A549 (cell line): ENCODE measurements around the gene CENPB. TPM values are rescaled to one million over a fixed set of nuclear protein-coding genes. Genes with fewer than 3 reads are reported as not detected.
A peak's percentile ranks its signal among the peaks of the same experiment; 100 is the strongest.

ENCODE experiments used
- ATAC-seq, 2 experiments: fragments of 200-7000 bp in 1 of 2; fragments of >200 bp in 1 of 2; cut with Nextera tagmentation in 1 of 2; cut with Tn5 transposase in 1 of 2; 3 replicates each; pipeline versions ENCODE4 v1.8.0 to v1.9.1; 2018 to 2020; ENCODE audit warnings: mild to moderate bottlenecking in 1 of 2, moderate library complexity in 1 of 2
- CTCF ChIA-PET: fragments of 300-600 bp; sonication (Branson Sonifier 250); formaldehyde crosslinking; extraction: SDS; loops from one replicate; lab custom pipeline; 2021; ENCODE audit warnings: antibody characterized with exemption, inconsistent platforms; lab: Yijun Ruan, JAX
- POLR2A ChIA-PET: fragments of 350-600 bp; formaldehyde crosslinking; extraction: SDS; loops from one replicate; lab custom pipeline; 2021; ENCODE audit warnings: antibody characterized with exemption, inconsistent platforms; lab: Yijun Ruan, JAX
- DNase-seq, 2 experiments: peaks; one replicate each; pipeline versions ENCODE4 v3.0.0 to v3.0.0-alpha.2; 2011 to 2016; ENCODE audit warnings: low read depth in 1 of 2, low spot score in 1 of 2
- FAIRE-seq: peaks from 2 replicates; lab custom pipeline; 2011; peaks lifted over from hg19 to GRCh38; lab: Jason Lieb, UNC
- H3K27ac ChIP-seq, 2 experiments: fragments of >200 bp; sonication (Bioruptor Twin); formaldehyde crosslinking; 3 replicates each; pipeline ENCODE4 v1.5.1; 2016 to 2017
- H3K4me1 ChIP-seq: fragments of >200 bp; sonication (Bioruptor Twin); formaldehyde crosslinking; 3 replicates; pipeline ENCODE4 v1.6.1; 2016
- H3K4me2 ChIP-seq: fragments of >200 bp; sonication (Bioruptor Twin); formaldehyde crosslinking; 3 replicates; pipeline ENCODE4 v1.6.1; 2016
- H3K4me3 ChIP-seq: fragments of >200 bp; sonication (Bioruptor Twin); formaldehyde crosslinking; 3 replicates; pipeline ENCODE4 v1.5.1; 2016
- H3K9me3 ChIP-seq: fragments of >200 bp; sonication (Bioruptor Twin); formaldehyde crosslinking; 3 replicates; pipeline ENCODE4 v1.6.1; 2016
- ATOH8 ChIP-seq: fragments of 250-450 bp; sonication (Bioruptor Pico); IDR thresholded peaks from 2 replicates; pipeline ENCODE4 v1.5.0; 2020; ENCODE audit warnings: low read depth, mild to moderate bottlenecking, moderate library complexity
- CTCF ChIP-seq: fragments of >200 bp; sonication (Bioruptor Twin); formaldehyde crosslinking; IDR thresholded peaks from 3 replicates; pipeline ENCODE4 v1.5.1; 2016
- EHMT2 ChIP-seq: fragments of 200-600 bp; sonication (generic); IDR thresholded peaks from 2 replicates; pipeline ENCODE4 v1.6.1; 2016; ENCODE audit warnings: antibody characterized with exemption, low read depth, mild to moderate bottlenecking, moderate library complexity
- ESRRA ChIP-seq: fragments of 150-350 bp; IDR thresholded peaks from 2 replicates; pipeline ENCODE4 v1.6.1; 2014; ENCODE audit warnings: mild to moderate bottlenecking, low read length, borderline replicate concordance
- FOSL2 ChIP-seq, 2 experiments: fragments of 450-650 bp in 1 of 2; fragments of >200 bp in 1 of 2; sonication (Bioruptor Twin) in 1 of 2; formaldehyde crosslinking; IDR thresholded peaks; 2 replicates each; pipeline versions ENCODE4 v1.5.0 to v1.6.1; 2016 to 2020; ENCODE audit warnings: mild to moderate bottlenecking in 1 of 2, moderate library complexity in 1 of 2
- HEYL ChIP-seq: fragments of 250-450 bp; sonication (Bioruptor Pico); IDR thresholded peaks from 2 replicates; pipeline ENCODE4 v1.8.0; 2021; ENCODE audit warnings: mild to moderate bottlenecking, moderate library complexity
- HOXB13 ChIP-seq: fragments of 250-450 bp; sonication (Bioruptor Pico); IDR thresholded peaks from 2 replicates; pipeline ENCODE4 v1.5.0; 2020; ENCODE audit warnings: low read depth, mild to moderate bottlenecking, moderate library complexity
- JUN ChIP-seq, 2 experiments: fragments of >200 bp; sonication (Bioruptor Twin); formaldehyde crosslinking; IDR thresholded peaks; 2 replicates in 1 of 2; 3 replicates in 1 of 2; pipeline ENCODE4 v1.6.1; 2016 to 2017
- JUNB ChIP-seq: fragments of >200 bp; sonication (Bioruptor Twin); formaldehyde crosslinking; IDR thresholded peaks from 2 replicates; pipeline ENCODE4 v1.6.1; 2016
- MAFK ChIP-seq: fragments of 450-650 bp; IDR thresholded peaks from 2 replicates; pipeline ENCODE4 v1.6.1; 2014; ENCODE audit not compliant: partially characterized antibody
- MAX ChIP-seq: IDR thresholded peaks from 2 replicates; pipeline ENCODE4 v1.6.1; 2012
- NFE2L2 ChIP-seq: fragments of 150-350 bp; conservative IDR thresholded peaks from 2 replicates; pipeline ENCODE4 v1.6.1; 2014; ENCODE audit warnings: low read length
- RARB ChIP-seq: fragments of 250-450 bp; sonication (Bioruptor Pico); IDR thresholded peaks from 2 replicates; pipeline ENCODE4 v1.8.0; 2021; ENCODE audit warnings: mild to moderate bottlenecking, moderate library complexity
- TFCP2L1 ChIP-seq: fragments of 250-450 bp; sonication (Bioruptor Pico); IDR thresholded peaks from 2 replicates; pipeline ENCODE4 v1.5.0; 2021; ENCODE audit warnings: mild to moderate bottlenecking
- ZC3H11A ChIP-seq: fragments of 450-650 bp; IDR thresholded peaks from 2 replicates; pipeline ENCODE4 v1.6.1; 2014; ENCODE audit warnings: antibody characterized with exemption, mild to moderate bottlenecking
- WGBS: methylation state at CpG from one replicate; pipeline ENCODE4 v1.1.6; 2017; ENCODE audit errors: missing lambda C conversion rate; 5-methylcytosine and 5-hydroxymethylcytosine counted together
- polyA plus RNA-seq, 4 experiments: library from polyadenylated mRNA; depleted of rRNA in 3 of 4; stranded (reverse); fragments of >200 nt; fragmentation: RNase III in 1 of 4; extraction: RNeasy Plus Mini Kit Qiagen cat#74134 plus additional on column Dnase treatment in 1 of 4; gene quantifications; 2 replicates in 3 of 4; 3 replicates in 1 of 4; pipeline ENCODE4 v1.2.3, GENCODE V29; 2011 to 2017

Gene CENPB
- polyA plus RNA-seq, 2 of the 4 experiments (the other 2 are of a cell fraction): 42.6 to 106 TPM

- no peak for TF ChIP-seq FOSL2 (IDR thresholded peaks at IDR 0.05)
- TF ChIP-seq FOSL2 (CRISPR knock-in tag; IDR thresholded peaks at IDR 0.05): no peak
- no peak for TF ChIP-seq ESRRA
- TF ChIP-seq ATOH8 (CRISPR knock-in tag): no peak
- no peak for TF ChIP-seq RARB (CRISPR knock-in tag)
These were observed 13.8 kb upstream of the CENPB start (continued) for GRCh38 chr20:3800256-3800877.

- Histone ChIP-seq H3K27ac (peak overlapping the region; percentile 98 to 99), H3K4me1 (peaks cover 58% of the 10 kb centered on the region), H3K4me2 (peak overlapping the region; percentile 84), H3K9me3 (no peaks in the 10 kb centered on the region), H3K4me3 (peak overlapping the region; percentile 84; the same call in 2 of the 3 replicates)
- DNase-seq: no peak
- 100% methylated on average over 3 of the region's 3 CpGs for WGBS
- ChIA-PET POLR2A (no interaction called here), CTCF (interaction anchor here (1.9 kb wide), 1 partner anchor 56 kb away, joined by 8 read pairs; no protein-coding TSS in a partner anchor)
- no peak for FAIRE-seq
- TF ChIP-seq NFE2L2: no peak
- peak in 1 of 2 experiments; percentile 37; a peak in 1 of 5 replicates for TF ChIP-seq JUN (IDR thresholded peaks at IDR 0.05)
- no peak for TF ChIP-seq TFCP2L1 (CRISPR knock-in tag)
- TF ChIP-seq MAX: peak; percentile 23; the same call in 1 of the 2 replicates
- no peak for TF ChIP-seq HEYL (CRISPR knock-in tag)
- no peak for TF ChIP-seq CTCF
- ATAC-seq: no peak
These were observed 12.3 kb upstream of the CENPB start for GRCh38 chr20:3798908-3799248.

GRCh38 chr20:3798373-3798768 lies 11.8 kb upstream of the CENPB start:
- DNase-seq (no peak), FAIRE-seq (no peak), ATAC-seq (no peak)
- CTCF ChIA-PET: no interaction called here
- Histone ChIP-seq H3K4me3 (peak overlapping the region; percentile 84), H3K27ac (peak overlapping the region; percentile 98 to 99), H3K4me1 (peaks cover 58% of the 10 kb centered on the region), H3K4me2 (peak overlapping the region; percentile 84), H3K9me3 (no peaks in the 10 kb centered on the region)
- 84% methylated on average over 5 of the region's 5 CpGs for WGBS
- TF ChIP-seq FOSL2 (IDR thresholded peaks at IDR 0.05) (no peak), FOSL2 (CRISPR knock-in tag; IDR thresholded peaks at IDR 0.05) (no peak), RARB (CRISPR knock-in tag) (no peak), JUNB (no peak), EHMT2 (no peak), ZC3H11A (no peak)
- POLR2A ChIA-PET: no interaction called here

- no peak for DNase-seq
- TF ChIP-seq HOXB13 (CRISPR knock-in tag): no peak
- peak; percentile 85 for TF ChIP-seq MAFK
- WGBS: 30% methylated on average over 19 of the region's 19 CpGs
- no peak for ATAC-seq
- CTCF ChIA-PET: interaction anchor here (0.6 to 3.3 kb wide), 2 partner anchors 11 to 274 kb away, joined by 3 to 29 read pairs; partner anchors contain the start of gene CENPB
- Histone ChIP-seq H3K4me1 (peaks cover 55% of the 10 kb centered on the region), H3K4me3 (peak overlapping the region; percentile 84), H3K27ac (peak overlapping the region; percentile 98 to 99), H3K9me3 (no peaks in the 10 kb centered on the region), H3K4me2 (peak overlapping the region; percentile 84)
- POLR2A ChIA-PET: interaction anchor here (0.6 to 2.2 kb wide), 2 partner anchors 13 to 14 kb away, joined by 3 to 36 read pairs; no protein-coding TSS in a partner anchor
- peak; percentile 72 for FAIRE-seq
These were observed 11.2 kb upstream of the CENPB start for GRCh38 chr20:3797592-3798372.
